ENCODE results near the gene OLIG2. TPM values are rescaled to one million over a fixed set of nuclear protein-coding genes. Genes with fewer than 3 reads are reported as not detected.
A peak's percentile ranks its signal among the peaks of the same experiment; 100 is the strongest.

The OLIG2 gene
- total and polyA plus RNA-seq, 2 of the 13 experiments (the other 11 are each of a cell fraction or from before 2014, with no cell fraction given): not detected

GRCh38 chr21:33019885-33020557, 5.7 kb upstream of the OLIG2 start:
- H3K27ac ChIP-seq (ENCODE audit: extremely low read length, insufficient read depth, low read length): no peak overlapping the region
- H4K20me1 ChIP-seq (ENCODE audit: insufficient read depth, low read length): no peaks in the 10 kb centered on the region
- no peak for FAIRE-seq
- no peak for DNase-seq (ENCODE audit: low spot score)
- no peak overlapping the region for H2AFZ ChIP-seq (ENCODE audit: low read length)
- ChIA-PET CTCF (ENCODE audit: low intra/inter-chr PET ratio, low total read pairs) (no interaction called here), POLR2A (no interaction called here)
- H3K9me3 ChIP-seq (ENCODE audit: low read length): no peaks in the 10 kb centered on the region
- H3K79me2 ChIP-seq (ENCODE audit: insufficient read depth, low read length): no peaks in the 10 kb centered on the region
- peak overlapping the region; percentile 14 for H3K4me2 ChIP-seq (ENCODE audit: low read depth, low read length)
- H3K36me3 ChIP-seq (replicated peaks in 1 of 2; ENCODE audit: control insufficient read depth in 1 of 2, insufficient read depth in 2 of 2, low read length in 2 of 2): no peaks in the 10 kb centered on the region
- no peaks in the 10 kb centered on the region for H3K4me1 ChIP-seq (ENCODE audit: insufficient read depth, low read length)
- intact Hi-C loops (cut with micrococcal nuclease; ENCODE audit: unreplicated experiment) (no loop called here), in situ Hi-C loops (cut with HindIII; ENCODE audit: extremely low pct_ligation_motif_present, low pct_unique_long_range_greater_than_20kb) (no loop called here)
- peak overlapping the region in 1 of 3 experiments; percentile 40; a peak in 1 of 6 replicates for H3K4me3 ChIP-seq (replicated peaks in 1 of 3; ENCODE audit: insufficient read depth in 1 of 3, low read depth in 2 of 3, low read length in 3 of 3)
- peak; percentile 82 for ATAC-seq
- WGBS (ENCODE audit: low lambda C conversion rate): 0% methylated on average over 4 of the region's 55 CpGs
- peaks cover 18 to 66% of the 10 kb centered on the region in 2 experiments for H3K27me3 ChIP-seq (ENCODE audit: control insufficient read depth in 1 of 2, insufficient read depth in 2 of 2, low read length in 2 of 2)
- H3K9ac ChIP-seq (ENCODE audit: insufficient read depth, low read depth, low read length): no peak overlapping the region
- BruUV-seq (replicated peaks): no TSS peak
- no peak for TF ChIP-seq RFX5 (IDR thresholded peaks at IDR 0.05; ENCODE audit: low read depth, low read length)
- TF ChIP-seq EZH2 (conservative IDR thresholded peaks at IDR 0.05; ENCODE audit: low read depth, low read length): peak; percentile 58; the same call in 1 of the 2 replicates
- TF ChIP-seq, protein P1, sequence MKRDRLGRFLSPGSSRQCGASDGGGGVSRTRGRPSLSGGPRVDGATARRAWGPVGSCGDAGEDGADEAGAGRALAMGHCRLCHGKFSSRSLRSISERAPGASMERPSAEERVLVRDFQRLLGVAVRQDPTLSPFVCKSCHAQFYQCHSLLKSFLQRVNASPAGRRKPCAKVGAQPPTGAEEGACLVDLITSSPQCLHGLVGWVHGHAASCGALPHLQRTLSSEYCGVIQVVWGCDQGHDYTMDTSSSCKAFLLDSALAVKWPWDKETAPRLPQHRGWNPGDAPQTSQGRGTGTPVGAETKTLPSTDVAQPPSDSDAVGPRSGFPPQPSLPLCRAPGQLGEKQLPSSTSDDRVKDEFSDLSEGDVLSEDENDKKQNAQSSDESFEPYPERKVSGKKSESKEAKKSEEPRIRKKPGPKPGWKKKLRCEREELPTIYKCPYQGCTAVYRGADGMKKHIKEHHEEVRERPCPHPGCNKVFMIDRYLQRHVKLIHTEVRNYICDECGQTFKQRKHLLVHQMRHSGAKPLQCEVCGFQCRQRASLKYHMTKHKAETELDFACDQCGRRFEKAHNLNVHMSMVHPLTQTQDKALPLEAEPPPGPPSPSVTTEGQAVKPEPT (CRISPR knock-in tag; IDR thresholded peaks at IDR 0.05; ENCODE audit: low read depth): no peak
- TF ChIP-seq ELF4 (CRISPR knock-in tag; IDR thresholded peaks at IDR 0.05; ENCODE audit: borderline replicate concordance): no peak
- TF ChIP-seq CBX1 (IDR thresholded peaks at IDR 0.05; ENCODE audit: low read depth): no peak
- no peak for TF ChIP-seq ZNF317 (CRISPR knock-in tag; IDR thresholded peaks at IDR 0.05)
- TF ChIP-seq, protein P2, sequence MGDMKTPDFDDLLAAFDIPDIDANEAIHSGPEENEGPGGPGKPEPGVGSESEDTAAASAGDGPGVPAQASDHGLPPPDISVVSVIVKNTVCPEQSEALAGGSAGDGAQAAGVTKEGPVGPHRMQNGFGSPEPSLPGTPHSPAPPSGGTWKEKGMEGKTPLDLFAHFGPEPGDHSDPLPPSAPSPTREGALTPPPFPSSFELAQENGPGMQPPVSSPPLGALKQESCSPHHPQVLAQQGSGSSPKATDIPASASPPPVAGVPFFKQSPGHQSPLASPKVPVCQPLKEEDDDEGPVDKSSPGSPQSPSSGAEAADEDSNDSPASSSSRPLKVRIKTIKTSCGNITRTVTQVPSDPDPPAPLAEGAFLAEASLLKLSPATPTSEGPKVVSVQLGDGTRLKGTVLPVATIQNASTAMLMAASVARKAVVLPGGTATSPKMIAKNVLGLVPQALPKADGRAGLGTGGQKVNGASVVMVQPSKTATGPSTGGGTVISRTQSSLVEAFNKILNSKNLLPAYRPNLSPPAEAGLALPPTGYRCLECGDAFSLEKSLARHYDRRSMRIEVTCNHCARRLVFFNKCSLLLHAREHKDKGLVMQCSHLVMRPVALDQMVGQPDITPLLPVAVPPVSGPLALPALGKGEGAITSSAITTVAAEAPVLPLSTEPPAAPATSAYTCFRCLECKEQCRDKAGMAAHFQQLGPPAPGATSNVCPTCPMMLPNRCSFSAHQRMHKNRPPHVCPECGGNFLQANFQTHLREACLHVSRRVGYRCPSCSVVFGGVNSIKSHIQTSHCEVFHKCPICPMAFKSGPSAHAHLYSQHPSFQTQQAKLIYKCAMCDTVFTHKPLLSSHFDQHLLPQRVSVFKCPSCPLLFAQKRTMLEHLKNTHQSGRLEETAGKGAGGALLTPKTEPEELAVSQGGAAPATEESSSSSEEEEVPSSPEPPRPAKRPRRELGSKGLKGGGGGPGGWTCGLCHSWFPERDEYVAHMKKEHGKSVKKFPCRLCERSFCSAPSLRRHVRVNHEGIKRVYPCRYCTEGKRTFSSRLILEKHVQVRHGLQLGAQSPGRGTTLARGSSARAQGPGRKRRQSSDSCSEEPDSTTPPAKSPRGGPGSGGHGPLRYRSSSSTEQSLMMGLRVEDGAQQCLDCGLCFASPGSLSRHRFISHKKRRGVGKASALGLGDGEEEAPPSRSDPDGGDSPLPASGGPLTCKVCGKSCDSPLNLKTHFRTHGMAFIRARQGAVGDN (CRISPR knock-in tag; IDR thresholded peaks at IDR 0.05): peak; percentile 34; the same call in 1 of the 2 replicates
- TF ChIP-seq, protein P3, sequence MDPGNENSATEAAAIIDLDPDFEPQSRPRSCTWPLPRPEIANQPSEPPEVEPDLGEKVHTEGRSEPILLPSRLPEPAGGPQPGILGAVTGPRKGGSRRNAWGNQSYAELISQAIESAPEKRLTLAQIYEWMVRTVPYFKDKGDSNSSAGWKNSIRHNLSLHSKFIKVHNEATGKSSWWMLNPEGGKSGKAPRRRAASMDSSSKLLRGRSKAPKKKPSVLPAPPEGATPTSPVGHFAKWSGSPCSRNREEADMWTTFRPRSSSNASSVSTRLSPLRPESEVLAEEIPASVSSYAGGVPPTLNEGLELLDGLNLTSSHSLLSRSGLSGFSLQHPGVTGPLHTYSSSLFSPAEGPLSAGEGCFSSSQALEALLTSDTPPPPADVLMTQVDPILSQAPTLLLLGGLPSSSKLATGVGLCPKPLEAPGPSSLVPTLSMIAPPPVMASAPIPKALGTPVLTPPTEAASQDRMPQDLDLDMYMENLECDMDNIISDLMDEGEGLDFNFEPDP (CRISPR knock-in tag; conservative IDR thresholded peaks at IDR 0.05): no peak
- no peak for TF ChIP-seq ZFP91 (CRISPR knock-in tag; IDR thresholded peaks at IDR 0.05; ENCODE audit: borderline replicate concordance)
- no peak for TF ChIP-seq ZNF382 (CRISPR knock-in tag; IDR thresholded peaks at IDR 0.05; ENCODE audit: borderline replicate concordance)
- no peak for TF ChIP-seq ZNF678 (CRISPR knock-in tag; IDR thresholded peaks at IDR 0.05)
- TF ChIP-seq, protein P4, sequence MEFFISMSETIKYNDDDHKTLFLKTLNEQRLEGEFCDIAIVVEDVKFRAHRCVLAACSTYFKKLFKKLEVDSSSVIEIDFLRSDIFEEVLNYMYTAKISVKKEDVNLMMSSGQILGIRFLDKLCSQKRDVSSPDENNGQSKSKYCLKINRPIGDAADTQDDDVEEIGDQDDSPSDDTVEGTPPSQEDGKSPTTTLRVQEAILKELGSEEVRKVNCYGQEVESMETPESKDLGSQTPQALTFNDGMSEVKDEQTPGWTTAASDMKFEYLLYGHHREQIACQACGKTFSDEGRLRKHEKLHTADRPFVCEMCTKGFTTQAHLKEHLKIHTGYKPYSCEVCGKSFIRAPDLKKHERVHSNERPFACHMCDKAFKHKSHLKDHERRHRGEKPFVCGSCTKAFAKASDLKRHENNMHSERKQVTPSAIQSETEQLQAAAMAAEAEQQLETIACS (CRISPR knock-in tag; IDR thresholded peaks at IDR 0.05): peak; percentile 82

Measured in HepG2 (cell line).